Measurements from ENCODE around the gene REV3L. TPM values are rescaled to one million over a fixed set of nuclear protein-coding genes. Genes with fewer than 3 reads are reported as not detected.

Gene REV3L
- total RNA-seq, 1 experiment from 2014 or later, result 5.7 TPM

DNA sequence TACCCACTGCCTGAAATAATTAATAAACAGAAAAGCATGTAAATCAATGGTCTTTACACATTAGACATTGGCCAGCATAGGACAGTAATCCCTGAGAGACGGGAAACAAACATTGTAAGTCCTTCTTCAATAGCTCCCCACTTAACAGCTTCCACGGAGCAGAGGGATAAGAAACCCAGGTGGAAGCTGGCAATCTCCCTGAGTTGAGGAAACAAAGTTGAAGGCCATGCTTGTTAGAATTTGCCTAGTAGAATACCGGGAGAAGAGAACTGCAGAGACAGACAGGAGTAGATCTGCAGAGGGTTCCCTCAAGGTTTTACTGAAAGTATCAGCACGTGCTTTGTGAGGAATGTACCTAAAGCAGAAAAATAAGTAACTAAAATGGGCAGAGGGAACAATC is 33.9 kb downstream of the REV3L start (continued):
- TF ChIP-seq, protein P1, sequence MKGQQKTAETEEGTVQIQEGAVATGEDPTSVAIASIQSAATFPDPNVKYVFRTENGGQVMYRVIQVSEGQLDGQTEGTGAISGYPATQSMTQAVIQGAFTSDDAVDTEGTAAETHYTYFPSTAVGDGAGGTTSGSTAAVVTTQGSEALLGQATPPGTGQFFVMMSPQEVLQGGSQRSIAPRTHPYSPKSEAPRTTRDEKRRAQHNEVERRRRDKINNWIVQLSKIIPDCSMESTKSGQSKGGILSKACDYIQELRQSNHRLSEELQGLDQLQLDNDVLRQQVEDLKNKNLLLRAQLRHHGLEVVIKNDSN (CRISPR knock-in tag; IDR thresholded peaks at IDR 0.05), result no peak
- TF ChIP-seq ATF1 (CRISPR knock-in tag; IDR thresholded peaks at IDR 0.05), result no peak
- TF ChIP-seq SMAD4 (CRISPR knock-in tag; IDR thresholded peaks at IDR 0.05), result no peak
- no peak for TF ChIP-seq TCF7 (CRISPR knock-in tag; IDR thresholded peaks at IDR 0.05; ENCODE audit: low read depth)
- no peak for TF ChIP-seq ZNF232 (CRISPR knock-in tag; IDR thresholded peaks at IDR 0.05)
- TF ChIP-seq JAZF1 (CRISPR knock-in tag; IDR thresholded peaks at IDR 0.05), result no peak
- no peak for TF ChIP-seq E2F4 (CRISPR knock-in tag; IDR thresholded peaks at IDR 0.05; ENCODE audit: borderline replicate concordance, low read depth)

GRCh38 chr6:111447051-111447450 is 36.0 kb downstream of the REV3L start:
- Mint-ChIP-seq H3K27me3 (ENCODE audit: low read depth) (peaks cover 69% of the 10 kb centered on the region), H3K4me1 (no peaks in the 10 kb centered on the region), H3K9me3 (no peaks in the 10 kb centered on the region), H3K36me3 (no peaks in the 10 kb centered on the region), H3K27ac (no peak overlapping the region), H3K4me3 (no peak overlapping the region)
- ATAC-seq (no peak), DNase-seq (ENCODE audit: low spot score) (no peak)
- ChIA-PET CTCF (no interaction called here), POLR2A (no interaction called here)
- no peak for TF ChIP-seq ZNF121 (CRISPR knock-in tag; IDR thresholded peaks at IDR 0.05)
- TF ChIP-seq CREM (CRISPR knock-in tag; IDR thresholded peaks at IDR 0.05), result no peak
- TF ChIP-seq TP53 (CRISPR knock-in tag; IDR thresholded peaks at IDR 0.05), result no peak
- no peak for TF ChIP-seq ZNF396 (CRISPR knock-in tag; IDR thresholded peaks at IDR 0.05; ENCODE audit: borderline replicate concordance)
- TF ChIP-seq ELF4 (CRISPR knock-in tag; IDR thresholded peaks at IDR 0.05; ENCODE audit: low read depth), result no peak
- no peak for TF ChIP-seq ZBTB21 (CRISPR knock-in tag; IDR thresholded peaks at IDR 0.05; ENCODE audit: borderline replicate concordance)
- TF ChIP-seq ZNF263 (CRISPR knock-in tag; IDR thresholded peaks at IDR 0.05; ENCODE audit: low read depth), result no peak
- no peak for TF ChIP-seq NR1H2 (CRISPR knock-in tag; IDR thresholded peaks at IDR 0.05)
- TF ChIP-seq, protein P2, sequence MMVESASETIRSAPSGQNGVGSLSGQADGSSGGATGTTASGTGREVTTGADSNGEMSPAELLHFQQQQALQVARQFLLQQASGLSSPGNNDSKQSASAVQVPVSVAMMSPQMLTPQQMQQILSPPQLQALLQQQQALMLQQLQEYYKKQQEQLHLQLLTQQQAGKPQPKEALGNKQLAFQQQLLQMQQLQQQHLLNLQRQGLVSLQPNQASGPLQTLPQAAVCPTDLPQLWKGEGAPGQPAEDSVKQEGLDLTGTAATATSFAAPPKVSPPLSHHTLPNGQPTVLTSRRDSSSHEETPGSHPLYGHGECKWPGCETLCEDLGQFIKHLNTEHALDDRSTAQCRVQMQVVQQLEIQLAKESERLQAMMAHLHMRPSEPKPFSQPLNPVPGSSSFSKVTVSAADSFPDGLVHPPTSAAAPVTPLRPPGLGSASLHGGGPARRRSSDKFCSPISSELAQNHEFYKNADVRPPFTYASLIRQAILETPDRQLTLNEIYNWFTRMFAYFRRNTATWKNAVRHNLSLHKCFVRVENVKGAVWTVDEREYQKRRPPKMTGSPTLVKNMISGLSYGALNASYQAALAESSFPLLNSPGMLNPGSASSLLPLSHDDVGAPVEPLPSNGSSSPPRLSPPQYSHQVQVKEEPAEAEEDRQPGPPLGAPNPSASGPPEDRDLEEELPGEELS (CRISPR knock-in tag; IDR thresholded peaks at IDR 0.05), result no peak
- TF ChIP-seq ZNF138 (CRISPR knock-in tag; conservative IDR thresholded peaks at IDR 0.05), result no peak
- TF ChIP-seq E2F1 (CRISPR knock-in tag; IDR thresholded peaks at IDR 0.05), result no peak
- no peak for TF ChIP-seq RELA (CRISPR knock-in tag; IDR thresholded peaks at IDR 0.05; ENCODE audit: borderline replicate concordance)
- TF ChIP-seq HMGXB4 (CRISPR knock-in tag; IDR thresholded peaks at IDR 0.05), result no peak

Measured in WTC11 (cell line).